ENCODE data around the gene SEMA3F. TPM values are rescaled to one million over a fixed set of nuclear protein-coding genes. Genes with fewer than 3 reads are reported as not detected.

The SEMA3F gene
- total and polyA plus RNA-seq, 2 donors (not counting 3 experiments of a cell fraction or from before 2014, with no cell fraction given) = 65.8 to 99.1 TPM

GRCh38 chr3:50150863-50151686, 4.0 kb upstream of the SEMA3F start:
- intact Hi-C loops (cut with micrococcal nuclease) (no loop called here), dilution Hi-C loops (cut with MboI; ENCODE audit: extremely low pct_ligation_motif_present, low sequenced_read_pairs) (no loop called here)
- Histone ChIP-seq H3K27me3 (ENCODE audit: control insufficient read depth in 2 of 2, insufficient read depth in 2 of 2, low read length in 2 of 2) (no peaks in the 10 kb centered on the region), H4K20me1 (replicated peaks; ENCODE audit: control insufficient read depth, extremely low read depth, insufficient read depth, low read length) (no peaks in the 10 kb centered on the region), H3K27ac (ENCODE audit: insufficient read depth, low read depth, low read length) (no peak overlapping the region), H3K9me3 (replicated peaks; ENCODE audit: control insufficient read depth, insufficient read depth, low read length) (no peaks in the 10 kb centered on the region), H3K9me1 (replicated peaks; ENCODE audit: control insufficient read depth, extremely low read depth, insufficient read depth, low read length) (no peaks in the 10 kb centered on the region), H3K4me3 (replicated peaks in 1 of 3; ENCODE audit: insufficient read depth in 1 of 3, low read depth in 1 of 3, low read length in 3 of 3) (no peak overlapping the region), H3K4me1 (ENCODE audit: control insufficient read depth, extremely low read depth, insufficient read depth, low read length) (peaks cover 13% of the 10 kb centered on the region), H3K36me3 (ENCODE audit: control insufficient read depth in 2 of 2, extremely low read depth in 1 of 2, insufficient read depth in 2 of 2, low read length in 2 of 2) (no peaks in the 10 kb centered on the region), H3K9ac (replicated peaks; ENCODE audit: extremely low read depth, insufficient read depth, low read length) (no peak overlapping the region), H2AFZ (ENCODE audit: low read depth, low read length) (no peak overlapping the region), H3K79me2 (ENCODE audit: control insufficient read depth, insufficient read depth, low read length) (peaks cover 8% of the 10 kb centered on the region), H3K4me2 (ENCODE audit: insufficient read depth, low read length) (no peak overlapping the region)
- CTCF ChIA-PET = interaction anchor here (0.9 to 3.8 kb wide), 5 partner anchors 27 to 43 kb away, joined by 3 to 40 read pairs (median 5); no protein-coding TSS in a partner anchor
- TF ChIP-seq POLR2AphosphoS5 (IDR thresholded peaks at IDR 0.05; ENCODE audit: insufficient read depth, low read depth, low read length) (no peak), MYC (IDR thresholded peaks at IDR 0.05; ENCODE audit: low read depth, low read length) (no peak), JUN (IDR thresholded peaks at IDR 0.05; ENCODE audit: borderline replicate concordance, insufficient read depth, insufficient read length, low read depth) (no peak), MAX (IDR thresholded peaks at IDR 0.05; ENCODE audit: insufficient read depth, insufficient read length) (no peak), EZH2 (IDR thresholded peaks at IDR 0.05; ENCODE audit: borderline replicate concordance, low read depth, low read length, severe bottlenecking) (no peak), CTCF (IDR thresholded peaks at IDR 0.05; ENCODE audit: extremely low read depth in 1 of 2, insufficient read depth in 1 of 2, low read depth in 1 of 2, low read length in 2 of 2) (no peak), GATA2 (IDR thresholded peaks at IDR 0.05; ENCODE audit: insufficient read depth, insufficient read length, low read depth, low read length) (no peak), POLR2A (IDR thresholded peaks at IDR 0.05; ENCODE audit: low read depth, low read length) (no peak), FOS (IDR thresholded peaks at IDR 0.05; ENCODE audit: borderline replicate concordance, insufficient read depth, low read length) (no peak)
- no TSS peak for BruUV-seq (replicated peaks)
- FAIRE-seq = no peak
- DNase-seq (ENCODE audit: low read depth, low spot score) = no peak
- POLR2A ChIA-PET = no interaction called here

Data from endothelial cell of umbilical vein (primary cell).